ENCODE data around the gene PROM2. TPM values are rescaled to one million over a fixed set of nuclear protein-coding genes. Genes with fewer than 3 reads are reported as not detected.
A peak's percentile ranks its signal among the peaks of the same experiment; 100 is the strongest.

The PROM2 gene
- total and polyA plus RNA-seq, 2 donors = 13.6 to 25.1 TPM

GRCh38 chr2:95298486-95299111 is 24.4 kb downstream of the PROM2 start:
- no peaks in the 10 kb centered on the region for H3K4me1 ChIP-seq (ENCODE audit: insufficient read depth)
- no peak overlapping the region for H3K4me3 ChIP-seq (ENCODE audit: low read depth, low read length)
- no peaks in the 10 kb centered on the region for H3K36me3 ChIP-seq (ENCODE audit: insufficient read depth)
- H3K27ac ChIP-seq (ENCODE audit: low read depth) = no peak overlapping the region
- WGBS = 88% methylated on average over 9 of the region's 9 CpGs
- no peak for DNase-seq (ENCODE audit: extremely low spot score)

- DNase-seq (ENCODE audit: extremely low spot score) = no peak
- Histone ChIP-seq H3K27ac (ENCODE audit: low read depth) (no peak overlapping the region), H3K4me3 (ENCODE audit: low read depth, low read length) (no peak overlapping the region), H3K4me1 (ENCODE audit: insufficient read depth) (no peaks in the 10 kb centered on the region), H3K36me3 (ENCODE audit: insufficient read depth) (no peaks in the 10 kb centered on the region)
- WGBS = 80% methylated on average over 9 of the region's 9 CpGs
Measured at GRCh38 chr2:95299961-95300360, 25.7 kb downstream of the PROM2 start.

GRCh38 chr2:95300450-95300849 is 26.2 kb downstream of the PROM2 start:
- H3K27ac ChIP-seq (ENCODE audit: low read depth) = no peak overlapping the region
- 37% methylated on average over 11 of the region's 11 CpGs for WGBS
- peak; percentile 14 for DNase-seq (ENCODE audit: extremely low spot score)

GRCh38 chr2:95301186-95301585 is 26.9 kb downstream of the PROM2 start:
- H3K36me3 ChIP-seq (ENCODE audit: insufficient read depth) = no peaks in the 10 kb centered on the region
- H3K4me1 ChIP-seq (ENCODE audit: insufficient read depth) = no peaks in the 10 kb centered on the region
- WGBS = 78% methylated on average over 4 of the region's 4 CpGs
- DNase-seq (ENCODE audit: extremely low spot score) = no peak
- no peak overlapping the region for H3K4me3 ChIP-seq (ENCODE audit: low read depth, low read length)
- no peak overlapping the region for H3K27ac ChIP-seq (ENCODE audit: low read depth)

More at GRCh38 chr2:95300450-95300849, 26.2 kb downstream of the PROM2 start:
- Histone ChIP-seq H3K36me3 (ENCODE audit: insufficient read depth) (no peaks in the 10 kb centered on the region), H3K4me3 (ENCODE audit: low read depth, low read length) (no peak overlapping the region), H3K4me1 (ENCODE audit: insufficient read depth) (no peaks in the 10 kb centered on the region)

DNA sequence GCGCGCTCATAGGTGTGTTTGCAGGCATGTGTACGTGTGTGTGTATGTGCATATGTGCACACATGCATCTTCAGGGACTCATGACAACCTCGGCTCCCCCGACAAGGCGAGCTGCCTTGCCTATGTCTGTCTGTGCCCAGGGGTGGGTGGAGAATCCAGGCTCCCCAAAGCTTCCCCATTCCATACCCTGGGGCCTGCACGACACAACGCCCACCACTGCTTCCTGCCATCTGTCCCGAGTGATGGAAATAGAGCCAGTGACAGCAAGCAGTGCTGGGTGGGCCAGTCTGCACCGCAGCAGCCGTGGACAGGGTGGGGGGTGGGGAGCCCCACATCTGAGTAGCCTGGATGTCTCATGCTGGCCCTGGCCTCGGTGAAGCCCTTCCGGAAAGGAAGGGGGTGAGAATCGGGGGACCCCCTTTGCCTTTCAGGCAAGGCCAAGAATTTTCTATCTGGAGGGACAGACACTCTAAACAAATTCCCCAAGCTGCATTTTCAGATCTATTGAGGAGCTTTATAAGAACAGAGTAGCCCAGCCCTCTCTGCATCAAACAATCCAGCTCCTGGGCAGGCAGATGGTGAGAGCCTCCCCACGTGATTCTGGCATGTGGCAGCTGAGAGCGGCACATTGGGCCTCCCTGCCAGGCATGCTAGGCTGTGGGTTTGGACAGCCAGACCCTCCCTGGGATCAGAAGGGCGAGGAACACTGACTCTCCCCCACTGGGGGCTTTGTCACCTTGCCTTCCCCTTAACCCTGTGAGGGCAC is 27.8 kb downstream of the PROM2 start:
- DNase-seq (ENCODE audit: extremely low spot score) = no peak
- Histone ChIP-seq H3K36me3 (ENCODE audit: insufficient read depth) (no peaks in the 10 kb centered on the region), H3K4me3 (ENCODE audit: low read depth, low read length) (no peak overlapping the region), H3K27ac (ENCODE audit: low read depth) (no peak overlapping the region), H3K4me1 (ENCODE audit: insufficient read depth) (no peaks in the 10 kb centered on the region)
- 71% methylated on average over 17 of the region's 17 CpGs for WGBS

- 83% methylated on average over 19 of the region's 19 CpGs for WGBS
Measured at GRCh38 chr2:95303191-95303919, 29.1 kb downstream of the PROM2 start.

DNA sequence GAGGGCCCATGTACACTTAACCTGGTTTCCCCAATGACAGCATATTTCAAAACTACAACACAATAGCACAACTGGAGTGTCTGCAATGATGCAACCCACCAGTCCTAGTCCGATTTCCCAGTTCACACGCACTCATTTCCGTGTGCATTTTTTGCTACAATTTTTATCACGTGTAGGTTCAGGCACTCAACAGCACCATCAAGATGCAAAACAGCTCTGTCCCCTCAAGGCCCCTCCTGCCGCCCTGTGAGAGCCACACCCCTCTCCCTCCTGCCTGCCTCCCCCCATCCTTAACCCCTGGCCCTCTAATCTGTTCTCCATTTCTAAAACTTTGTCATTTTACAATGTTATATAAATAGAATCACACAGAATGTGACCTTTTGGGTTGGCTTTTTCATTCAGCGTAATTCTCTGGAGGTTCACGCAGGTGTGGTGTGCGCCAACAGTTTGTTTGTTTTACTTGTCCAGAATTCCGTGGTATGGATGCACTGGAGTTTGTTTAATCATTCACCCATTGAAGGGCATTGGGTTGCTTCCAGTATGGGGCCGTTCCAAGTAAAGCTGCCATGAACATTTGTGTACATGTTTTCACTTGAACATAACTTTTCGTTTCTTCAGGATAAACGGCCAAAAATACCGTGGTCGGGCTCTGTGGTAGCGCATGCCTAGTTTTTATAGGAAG is 31.3 kb downstream of the PROM2 start:
- Histone ChIP-seq H3K4me1 (ENCODE audit: insufficient read depth) (no peaks in the 10 kb centered on the region), H3K36me3 (ENCODE audit: insufficient read depth) (no peaks in the 10 kb centered on the region), H3K27ac (ENCODE audit: low read depth) (no peak overlapping the region), H3K4me3 (ENCODE audit: low read depth, low read length) (no peak overlapping the region)
- 48% methylated on average over 15 of the region's 15 CpGs for WGBS
- peak; percentile 21 for DNase-seq (ENCODE audit: extremely low spot score)

More at GRCh38 chr2:95303191-95303919, 29.1 kb downstream of the PROM2 start:
- Histone ChIP-seq H3K36me3 (ENCODE audit: insufficient read depth) (no peaks in the 10 kb centered on the region), H3K4me1 (ENCODE audit: insufficient read depth) (no peaks in the 10 kb centered on the region), H3K4me3 (ENCODE audit: low read depth, low read length) (no peak overlapping the region), H3K27ac (ENCODE audit: low read depth) (no peak overlapping the region)
- DNase-seq (ENCODE audit: extremely low spot score) = no peak

- H3K27ac ChIP-seq (ENCODE audit: low read depth) = no peak overlapping the region
Measured at GRCh38 chr2:95306336-95306895, 32.2 kb downstream of the PROM2 start.

DNA sequence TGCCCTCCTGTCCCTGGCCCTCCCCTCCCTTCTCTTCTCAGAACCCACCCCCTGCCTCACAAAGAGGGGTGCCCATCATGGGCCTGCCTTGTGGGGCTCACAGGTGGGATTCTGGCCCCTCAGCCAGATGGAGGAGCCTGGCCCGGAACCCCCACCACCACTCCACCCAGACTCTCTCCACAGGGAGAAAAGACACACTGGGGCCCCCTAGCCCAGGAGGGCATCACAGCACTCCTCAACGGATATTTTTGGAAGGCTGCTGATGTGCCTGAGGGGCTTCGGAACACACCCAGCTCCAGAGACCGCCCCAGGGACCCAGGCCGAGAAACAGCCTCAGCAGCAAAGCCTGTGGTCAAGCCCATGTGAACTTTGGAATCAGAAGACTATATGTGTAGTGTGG is 32.8 kb downstream of the PROM2 start:
- H3K4me1 ChIP-seq (ENCODE audit: insufficient read depth) = no peaks in the 10 kb centered on the region
- WGBS = 88% methylated on average over 5 of the region's 5 CpGs
- H3K36me3 ChIP-seq (ENCODE audit: insufficient read depth) = no peaks in the 10 kb centered on the region
- no peak for DNase-seq (ENCODE audit: extremely low spot score)
- no peak overlapping the region for H3K4me3 ChIP-seq (ENCODE audit: low read depth, low read length)
- H3K27ac ChIP-seq (ENCODE audit: low read depth) = no peak overlapping the region

More at GRCh38 chr2:95306336-95306895, 32.2 kb downstream of the PROM2 start:
- WGBS = 92% methylated on average over 10 of the region's 10 CpGs
- no peaks in the 10 kb centered on the region for H3K4me1 ChIP-seq (ENCODE audit: insufficient read depth)
- no peak for DNase-seq (ENCODE audit: extremely low spot score)
- H3K36me3 ChIP-seq (ENCODE audit: insufficient read depth) = no peaks in the 10 kb centered on the region
- no peak overlapping the region for H3K4me3 ChIP-seq (ENCODE audit: low read depth, low read length)

DNA sequence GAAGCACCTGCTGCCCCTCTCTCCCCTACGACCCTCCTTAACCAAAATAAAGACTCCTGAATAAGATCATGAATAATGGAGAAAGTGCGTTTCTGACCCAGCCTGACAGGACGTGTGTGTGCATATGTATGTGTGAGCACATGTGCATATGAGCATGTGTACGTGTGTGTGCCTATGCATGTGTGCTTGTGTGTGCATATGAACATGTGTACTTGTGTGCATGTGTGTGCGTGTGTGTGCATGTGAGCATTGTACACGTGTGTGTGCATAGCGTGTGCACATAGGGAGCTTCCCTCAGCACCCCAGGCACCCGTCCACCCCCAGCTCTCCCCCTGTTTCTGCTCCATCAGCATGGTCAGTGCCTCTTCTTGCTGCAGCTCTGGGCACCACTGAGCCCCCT is 33.6 kb downstream of the PROM2 start:
- no peak overlapping the region for H3K27ac ChIP-seq (ENCODE audit: low read depth)
- no peaks in the 10 kb centered on the region for H3K36me3 ChIP-seq (ENCODE audit: insufficient read depth)
- no peak overlapping the region for H3K4me3 ChIP-seq (ENCODE audit: low read depth, low read length)
- DNase-seq (ENCODE audit: extremely low spot score) = no peak
- 74% methylated on average over 8 of the region's 8 CpGs for WGBS
- H3K4me1 ChIP-seq (ENCODE audit: insufficient read depth) = no peaks in the 10 kb centered on the region

DNA sequence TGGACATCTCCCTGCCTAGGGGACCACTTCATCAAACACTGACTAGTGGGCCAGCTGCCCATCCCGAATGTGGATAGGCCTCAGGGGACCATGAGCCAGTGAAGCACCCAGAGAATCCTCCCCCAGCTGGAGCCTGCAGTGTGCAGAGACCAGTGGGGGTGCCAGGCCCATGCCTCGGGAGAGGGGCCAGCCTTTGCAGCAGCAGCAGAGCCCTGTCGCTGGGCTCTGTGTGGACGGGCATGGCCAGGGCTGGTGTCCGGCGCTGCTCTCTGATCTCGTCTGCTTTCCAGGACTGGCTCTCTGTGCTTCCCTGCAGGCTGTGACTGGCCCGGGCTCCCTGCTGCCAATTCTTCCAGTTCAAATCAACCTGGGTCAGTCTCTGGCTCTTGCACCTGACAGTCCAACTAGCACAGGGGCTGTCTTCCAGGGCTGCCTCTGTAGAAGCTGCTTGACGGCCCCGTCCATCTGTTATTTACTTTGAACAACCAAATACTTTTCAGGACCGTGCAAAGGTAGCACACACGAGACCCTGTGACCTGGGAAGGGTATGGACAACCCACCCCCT is 34.3 kb downstream of the PROM2 start:
- Histone ChIP-seq H3K27ac (ENCODE audit: low read depth) (no peak overlapping the region), H3K4me3 (ENCODE audit: low read depth, low read length) (no peak overlapping the region), H3K4me1 (ENCODE audit: insufficient read depth) (no peaks in the 10 kb centered on the region), H3K36me3 (ENCODE audit: insufficient read depth) (no peaks in the 10 kb centered on the region)
- no peak for DNase-seq (ENCODE audit: extremely low spot score)
- 87% methylated on average over 12 of the region's 12 CpGs for WGBS

- WGBS = 83% methylated on average over 8 of the region's 8 CpGs
- Histone ChIP-seq H3K4me1 (ENCODE audit: insufficient read depth) (no peaks in the 10 kb centered on the region), H3K4me3 (ENCODE audit: low read depth, low read length) (no peak overlapping the region), H3K27ac (ENCODE audit: low read depth) (no peak overlapping the region), H3K36me3 (ENCODE audit: insufficient read depth) (no peaks in the 10 kb centered on the region)
- DNase-seq (ENCODE audit: extremely low spot score) = no peak
Measured at GRCh38 chr2:95309599-95309998, 35.4 kb downstream of the PROM2 start.

- no peak overlapping the region for H3K4me3 ChIP-seq (ENCODE audit: low read depth, low read length)
- H3K36me3 ChIP-seq (ENCODE audit: insufficient read depth) = no peaks in the 10 kb centered on the region
- H3K4me1 ChIP-seq (ENCODE audit: insufficient read depth) = no peaks in the 10 kb centered on the region
- WGBS = 63% methylated on average over 8 of the region's 8 CpGs
- no peak for DNase-seq (ENCODE audit: extremely low spot score)
- H3K27ac ChIP-seq (ENCODE audit: low read depth) = no peak overlapping the region
Measured at GRCh38 chr2:95310216-95310615, 36.0 kb downstream of the PROM2 start.
